Measurements from ENCODE around the gene RGMB.

Gene RGMB

GRCh38 chr5:98839469-98840383 lies 66.3 kb downstream of the RGMB start:
- DNase-seq, result no peak

GRCh38 chr5:98840946-98841345 lies 67.5 kb downstream of the RGMB start:
- no peak for DNase-seq

- no peak for DNase-seq
Observed at GRCh38 chr5:98843481-98843880, 70.0 kb downstream of the RGMB start.

- DNase-seq, result no peak
Observed at GRCh38 chr5:98844865-98845264, 71.4 kb downstream of the RGMB start.

GRCh38 chr5:98845878-98846277 lies 72.4 kb downstream of the RGMB start:
- peak; percentile 21 for DNase-seq
